Keratinocyte (primary cell): ENCODE data around the gene DMD.

Source experiments
- EZH2 ChIP-seq: IDR thresholded peaks from one replicate; pipeline ENCODE4 v1.6.1; 2012; ENCODE audit warnings: inconsistent platforms, mild to moderate bottlenecking, low read length, moderate library complexity
- TF ChIP-seq, protein P1 (sequence below), 3 experiments: IDR thresholded peaks in 1 of 3; conservative IDR thresholded peaks in 1 of 3; optimal IDR thresholded peaks in 1 of 3; 2 replicates in 2 of 3; 3 replicates in 1 of 3; pipeline versions ENCODE3 to v1.5.1; 2011; ENCODE audit warnings: low read length in 3 of 3, mild to moderate bottlenecking in 3 of 3, moderate library complexity in 2 of 3, control low read depth in 1 of 3, inconsistent platforms in 1 of 3; ENCODE audit not compliant: insufficient read depth in 2 of 3; ENCODE audit errors: extremely low read depth in 1 of 3

DNA sequence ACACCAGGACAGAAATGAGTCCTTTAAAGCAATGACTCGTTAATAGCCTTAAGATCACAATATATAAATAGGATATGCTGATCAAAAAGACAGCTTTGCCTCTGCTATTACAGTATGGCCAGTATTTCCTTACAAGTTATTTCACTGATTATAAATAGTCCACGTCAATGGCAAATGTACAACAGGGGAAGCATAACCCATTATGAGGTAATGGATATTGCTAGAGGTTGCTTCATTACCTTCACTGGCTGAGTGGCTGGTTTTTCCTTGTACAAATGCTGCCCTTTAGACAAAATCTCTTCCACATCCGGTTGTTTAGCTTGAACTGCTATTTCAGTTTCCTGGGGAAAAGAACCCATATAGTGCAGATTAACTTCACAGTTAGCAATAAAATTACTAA is 1374.9 kb downstream of the DMD start:
- TF ChIP-seq, protein P1, sequence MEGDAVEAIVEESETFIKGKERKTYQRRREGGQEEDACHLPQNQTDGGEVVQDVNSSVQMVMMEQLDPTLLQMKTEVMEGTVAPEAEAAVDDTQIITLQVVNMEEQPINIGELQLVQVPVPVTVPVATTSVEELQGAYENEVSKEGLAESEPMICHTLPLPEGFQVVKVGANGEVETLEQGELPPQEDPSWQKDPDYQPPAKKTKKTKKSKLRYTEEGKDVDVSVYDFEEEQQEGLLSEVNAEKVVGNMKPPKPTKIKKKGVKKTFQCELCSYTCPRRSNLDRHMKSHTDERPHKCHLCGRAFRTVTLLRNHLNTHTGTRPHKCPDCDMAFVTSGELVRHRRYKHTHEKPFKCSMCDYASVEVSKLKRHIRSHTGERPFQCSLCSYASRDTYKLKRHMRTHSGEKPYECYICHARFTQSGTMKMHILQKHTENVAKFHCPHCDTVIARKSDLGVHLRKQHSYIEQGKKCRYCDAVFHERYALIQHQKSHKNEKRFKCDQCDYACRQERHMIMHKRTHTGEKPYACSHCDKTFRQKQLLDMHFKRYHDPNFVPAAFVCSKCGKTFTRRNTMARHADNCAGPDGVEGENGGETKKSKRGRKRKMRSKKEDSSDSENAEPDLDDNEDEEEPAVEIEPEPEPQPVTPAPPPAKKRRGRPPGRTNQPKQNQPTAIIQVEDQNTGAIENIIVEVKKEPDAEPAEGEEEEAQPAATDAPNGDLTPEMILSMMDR (optimal IDR thresholded peaks at IDR 0.05 in 1 of 3, IDR thresholded peaks at IDR 0.05 in 1 of 3, conservative IDR thresholded peaks at IDR 0.05 in 1 of 3; ENCODE audit: extremely low read depth in 1 of 3, insufficient read depth in 2 of 3, low read length in 3 of 3): no peak
- TF ChIP-seq EZH2: no peak
